IPS-15b (cell line): Measurements from ENCODE around the gene INPP4A.

Source experiments
- H3K27me3 ChIP-seq: one replicate; pipeline ENCODE4 v1.6.1; 2013; ENCODE audit warnings: low read length; ENCODE audit not compliant: control insufficient read depth, insufficient read depth
- H3K36me3 ChIP-seq: one replicate; pipeline ENCODE4 v1.6.1; 2013; ENCODE audit warnings: low read length; ENCODE audit not compliant: control insufficient read depth, insufficient read depth
- H3K4me1 ChIP-seq: one replicate; pipeline ENCODE4 v1.6.1; 2013; ENCODE audit warnings: mild to moderate bottlenecking, low read length; ENCODE audit not compliant: control insufficient read depth, insufficient read depth
- H3K4me3 ChIP-seq: one replicate; pipeline ENCODE4 v1.5.1; 2013; ENCODE audit warnings: low read depth, low read length
- H3K9ac ChIP-seq: one replicate; pipeline ENCODE4 v1.6.1; 2013; ENCODE audit warnings: low read depth, mild to moderate bottlenecking, low read length
- H3K9me3 ChIP-seq: one replicate; pipeline ENCODE4 v1.6.1; 2013; ENCODE audit warnings: mild to moderate bottlenecking, low read length; ENCODE audit not compliant: control insufficient read depth, insufficient read depth

Gene INPP4A

GRCh38 chr2:98455494-98455976, 10.9 kb downstream of the INPP4A start:
- H3K4me1 ChIP-seq = peaks cover 34% of the 10 kb centered on the region

DNA sequence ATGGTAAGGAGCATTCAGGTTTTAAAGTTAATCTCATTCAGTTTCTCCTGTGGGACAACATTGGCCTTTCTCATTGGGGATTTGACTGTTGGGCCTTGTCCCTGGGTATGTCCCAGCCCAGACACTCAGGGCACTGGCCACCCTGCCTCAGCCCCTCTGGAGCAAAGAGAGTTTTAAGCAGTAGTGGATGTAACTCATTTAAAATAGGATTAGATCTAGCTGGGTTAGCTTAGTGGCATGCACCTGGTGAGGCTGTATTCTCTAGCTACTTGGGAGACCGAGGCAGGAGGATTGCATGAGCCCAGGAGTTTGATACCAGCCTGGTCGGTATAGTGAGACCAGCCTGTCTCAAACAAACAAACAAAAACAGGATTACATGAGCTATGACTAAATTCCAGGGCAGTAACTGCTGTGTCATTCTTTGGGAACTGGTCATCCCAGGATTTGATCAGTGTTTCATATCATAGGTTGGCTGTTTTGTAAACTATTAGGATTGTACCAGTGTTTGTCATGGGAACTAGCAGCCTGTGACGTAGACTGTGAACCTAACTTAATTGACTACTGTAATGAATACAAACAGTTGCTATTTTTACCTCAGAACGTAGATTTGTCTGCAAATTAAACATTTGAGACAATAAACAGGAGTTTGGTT, 12.5 kb downstream of the INPP4A start:
- no peak overlapping the region for H3K9ac ChIP-seq
- peaks cover 27% of the 10 kb centered on the region for H3K4me1 ChIP-seq
- peaks cover 8% of the 10 kb centered on the region for H3K36me3 ChIP-seq
- no peak overlapping the region for H3K4me3 ChIP-seq
- H3K27me3 ChIP-seq = no peaks in the 10 kb centered on the region
- no peaks in the 10 kb centered on the region for H3K9me3 ChIP-seq

More at GRCh38 chr2:98455494-98455976, 10.9 kb downstream of the INPP4A start:
- H3K27me3 ChIP-seq = no peaks in the 10 kb centered on the region
- H3K36me3 ChIP-seq = peaks cover 8% of the 10 kb centered on the region
- H3K9me3 ChIP-seq = no peaks in the 10 kb centered on the region
- H3K9ac ChIP-seq = no peak overlapping the region
- no peak overlapping the region for H3K4me3 ChIP-seq

DNA sequence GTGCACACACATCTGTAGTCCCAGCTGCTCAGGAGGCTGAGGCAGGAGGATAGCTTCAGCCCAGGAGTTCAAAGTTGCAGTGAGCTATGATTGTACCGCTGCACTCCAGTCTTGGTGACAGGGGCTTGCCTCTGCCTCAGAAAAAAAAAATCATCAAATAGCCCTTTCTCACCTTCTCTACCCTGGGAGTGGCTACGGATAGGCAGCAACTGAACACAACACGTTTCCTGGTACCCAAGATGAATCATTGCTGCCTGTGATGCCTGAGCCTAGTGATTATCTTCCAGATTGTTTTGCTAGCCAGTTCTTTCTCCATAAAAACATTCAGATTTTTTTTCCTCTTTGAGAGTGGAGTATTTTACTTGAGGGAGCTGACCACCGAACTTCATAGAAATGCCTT, 13.5 kb downstream of the INPP4A start:
- Histone ChIP-seq H3K9me3 (no peaks in the 10 kb centered on the region), H3K4me1 (peaks cover 25% of the 10 kb centered on the region), H3K36me3 (peaks cover 9% of the 10 kb centered on the region), H3K27me3 (no peaks in the 10 kb centered on the region), H3K9ac (no peak overlapping the region), H3K4me3 (no peak overlapping the region)

DNA sequence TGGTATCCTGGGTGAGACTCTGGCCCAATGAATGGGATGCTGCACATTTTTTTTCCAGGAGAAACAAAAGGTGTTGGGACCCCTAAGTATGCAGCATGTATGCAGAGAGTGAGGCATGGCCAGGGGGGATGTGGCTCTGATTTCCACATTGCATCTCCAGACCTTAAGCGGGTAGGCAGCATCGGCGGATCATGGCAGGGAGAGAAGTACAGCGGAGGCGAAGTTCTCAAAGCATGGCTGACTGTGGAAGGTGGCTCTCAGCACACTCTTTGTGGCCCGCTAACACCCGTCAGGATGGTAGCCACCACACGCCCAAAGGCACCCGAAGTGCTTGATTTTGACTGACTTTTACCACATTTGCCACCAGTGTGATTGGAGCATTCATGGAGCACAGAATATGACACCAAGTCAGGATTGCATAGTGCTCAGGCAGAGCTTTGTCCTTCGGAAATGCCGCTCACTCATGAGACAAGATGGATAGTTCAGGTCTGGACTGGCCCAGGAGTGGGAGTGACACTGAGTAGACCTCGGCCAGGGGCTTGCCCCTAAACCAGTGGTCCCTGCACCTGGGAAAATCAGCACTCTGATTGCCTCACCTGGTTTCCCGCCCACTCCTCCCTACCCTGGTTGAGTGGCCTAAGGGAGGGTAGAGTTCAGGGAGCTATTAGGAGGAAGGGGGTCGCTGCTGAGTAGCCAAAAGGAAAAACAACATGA, 14.2 kb downstream of the INPP4A start:
- Histone ChIP-seq H3K9ac (no peak overlapping the region), H3K4me1 (peaks cover 31% of the 10 kb centered on the region), H3K36me3 (peaks cover 11% of the 10 kb centered on the region), H3K27me3 (no peaks in the 10 kb centered on the region), H3K4me3 (no peak overlapping the region), H3K9me3 (no peaks in the 10 kb centered on the region)

GRCh38 chr2:98459496-98460175, 15.0 kb downstream of the INPP4A start:
- Histone ChIP-seq H3K36me3 (peaks cover 11% of the 10 kb centered on the region), H3K27me3 (no peaks in the 10 kb centered on the region), H3K9me3 (no peaks in the 10 kb centered on the region), H3K4me1 (peaks cover 30% of the 10 kb centered on the region), H3K4me3 (no peak overlapping the region), H3K9ac (no peak overlapping the region)

DNA sequence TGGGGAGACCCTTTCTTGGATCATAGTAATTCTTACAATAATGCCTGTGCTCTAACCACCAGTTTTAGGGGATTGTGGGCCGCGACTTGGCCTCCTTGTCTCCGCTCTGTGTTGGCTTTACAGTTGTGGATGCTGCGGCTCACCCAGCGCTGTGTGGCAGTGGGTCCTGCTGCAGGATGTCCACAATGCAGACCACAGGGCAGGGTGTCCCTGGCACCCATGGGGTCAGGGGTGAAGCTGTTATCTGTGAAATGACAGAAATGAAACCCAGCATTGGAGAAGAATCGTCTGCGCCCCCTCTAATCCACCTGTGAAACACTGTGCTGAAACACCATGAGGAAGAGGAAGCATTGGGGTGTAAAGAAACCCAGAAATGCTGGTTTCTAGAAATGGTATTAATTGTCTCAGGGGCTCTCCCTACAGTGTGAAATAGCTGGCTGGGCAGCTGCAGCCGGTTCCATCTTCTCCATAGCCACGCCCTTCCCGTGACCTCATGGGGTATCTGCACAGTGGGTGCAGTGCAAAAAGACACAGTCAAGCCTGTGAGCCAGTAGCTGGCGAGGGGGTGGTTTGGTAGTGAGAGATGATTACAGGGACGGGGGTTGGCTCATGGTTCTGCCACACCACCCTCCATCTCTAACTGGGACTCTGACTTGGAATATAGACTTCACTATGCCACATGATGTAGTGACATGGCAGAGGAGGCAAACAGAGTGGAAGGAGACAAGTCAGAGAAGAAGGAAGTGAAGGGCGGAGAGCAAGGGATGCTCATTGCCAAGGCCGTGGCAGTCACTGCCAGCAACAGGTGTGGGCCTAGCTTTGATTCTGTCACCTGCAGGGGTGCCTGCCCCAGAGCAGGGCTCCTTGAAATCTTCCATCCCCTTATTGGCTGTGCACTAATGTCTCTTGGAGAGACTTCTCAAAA, 16.2 kb downstream of the INPP4A start:
- Histone ChIP-seq H3K4me1 (peaks cover 22% of the 10 kb centered on the region), H3K4me3 (no peak overlapping the region), H3K9me3 (no peaks in the 10 kb centered on the region), H3K27me3 (no peaks in the 10 kb centered on the region), H3K9ac (no peak overlapping the region), H3K36me3 (peaks cover 11% of the 10 kb centered on the region)

- H3K4me1 ChIP-seq = peaks cover 22% of the 10 kb centered on the region
- H3K4me3 ChIP-seq = no peak overlapping the region
- H3K27me3 ChIP-seq = no peaks in the 10 kb centered on the region
- peaks cover 11% of the 10 kb centered on the region for H3K36me3 ChIP-seq
- H3K9me3 ChIP-seq = no peaks in the 10 kb centered on the region
- H3K9ac ChIP-seq = no peak overlapping the region
Measured at GRCh38 chr2:98461498-98462049, 16.9 kb downstream of the INPP4A start.

DNA sequence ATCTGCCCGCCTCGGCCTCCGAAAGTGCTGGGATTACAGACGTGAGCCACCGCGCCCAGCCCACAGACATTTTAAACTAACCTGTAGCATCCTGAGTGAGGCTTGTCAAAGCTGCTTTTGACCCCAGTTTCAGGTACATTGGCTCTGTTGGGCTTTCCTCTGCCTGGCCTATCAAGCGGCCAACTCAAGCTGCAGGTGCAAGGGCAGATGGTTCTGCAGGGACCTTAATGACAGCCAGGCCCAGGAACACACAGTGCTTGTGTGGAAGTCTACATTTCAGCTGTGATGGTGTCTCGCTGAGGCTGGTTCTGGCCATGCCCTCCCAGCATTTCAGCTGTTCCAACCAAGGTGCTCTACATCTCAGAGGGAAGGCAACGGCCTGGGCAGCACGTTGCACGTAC, 18.4 kb downstream of the INPP4A start:
- H3K9ac ChIP-seq = peak overlapping the region; percentile 16
- H3K4me3 ChIP-seq = no peak overlapping the region
- H3K9me3 ChIP-seq = no peaks in the 10 kb centered on the region
- peaks cover 22% of the 10 kb centered on the region for H3K4me1 ChIP-seq
- H3K27me3 ChIP-seq = no peaks in the 10 kb centered on the region
- peaks cover 11% of the 10 kb centered on the region for H3K36me3 ChIP-seq

GRCh38 chr2:98463551-98463971, 18.9 kb downstream of the INPP4A start:
- no peak overlapping the region for H3K4me3 ChIP-seq
- peak overlapping the region; percentile 16 for H3K9ac ChIP-seq
- peaks cover 18% of the 10 kb centered on the region for H3K4me1 ChIP-seq
- H3K36me3 ChIP-seq = peaks cover 10% of the 10 kb centered on the region
- H3K9me3 ChIP-seq = no peaks in the 10 kb centered on the region
- no peaks in the 10 kb centered on the region for H3K27me3 ChIP-seq

DNA sequence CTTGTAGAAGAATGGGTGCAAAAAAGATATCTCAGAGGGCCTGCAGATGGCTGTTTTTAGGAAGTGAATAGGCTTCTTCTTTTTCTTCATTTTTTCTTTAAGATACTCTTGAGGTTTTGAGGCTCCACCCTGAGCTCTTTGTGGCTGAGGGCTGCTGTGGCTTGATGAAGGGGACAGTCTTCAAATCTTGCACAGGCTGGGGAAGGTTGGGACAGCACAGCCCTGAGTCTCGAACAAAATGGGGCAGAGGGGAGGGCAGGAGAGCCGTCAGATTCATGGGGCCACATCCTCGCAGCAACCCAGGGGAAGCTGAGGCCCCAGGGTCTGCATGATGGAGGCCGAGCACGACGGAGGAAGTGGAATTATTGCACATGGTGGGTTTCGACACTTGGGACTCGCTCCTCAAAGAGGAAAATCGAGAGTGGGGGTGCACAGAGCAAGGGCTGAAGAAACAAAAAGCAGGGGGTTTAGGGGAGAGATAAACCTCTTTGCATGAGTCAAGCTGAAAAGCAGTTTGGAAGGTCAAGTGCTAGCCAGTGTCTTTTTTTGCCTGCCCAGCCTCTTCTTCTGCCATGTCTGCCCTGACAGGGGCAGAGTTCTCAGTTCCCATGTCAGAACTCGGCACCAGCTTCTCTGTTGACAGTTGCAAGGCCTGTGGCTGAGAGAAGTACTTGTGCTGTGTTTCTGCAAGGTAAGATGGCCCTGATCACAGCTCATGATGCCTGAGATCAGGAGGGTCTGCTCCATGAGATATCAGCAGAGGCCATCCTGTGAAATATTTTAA, 19.5 kb downstream of the INPP4A start:
- no peaks in the 10 kb centered on the region for H3K27me3 ChIP-seq
- no peak overlapping the region for H3K9ac ChIP-seq
- peaks cover 14% of the 10 kb centered on the region for H3K4me1 ChIP-seq
- H3K36me3 ChIP-seq = peaks cover 7% of the 10 kb centered on the region
- H3K9me3 ChIP-seq = no peaks in the 10 kb centered on the region
- H3K4me3 ChIP-seq = no peak overlapping the region
